GM18499 (cell line): ENCODE measurements around the gene CINP.
"Not testable (repeated sequence)": the region's sequence is repeated elsewhere in the genome, so short reads cannot be mapped to it uniquely, and the experiment has no call there.

Source experiments
- ATAC-seq: cut with Tn5 transposase; IDR thresholded peaks from one replicate; pipeline ENCODE4 v1.9.1; 2021; ENCODE audit warnings: moderate number of reproducible peaks; ENCODE audit not compliant: insufficient read depth, unreplicated experiment

The CINP gene

GRCh38 chr14:102359341-102359740, 3.3 kb downstream of the CINP start:
- ATAC-seq: no peak

- ATAC-seq: no peak
Measured at GRCh38 chr14:102356280-102356679, 6.4 kb downstream of the CINP start.

- ATAC-seq: no peak
Measured at GRCh38 chr14:102353126-102353619, 9.5 kb downstream of the CINP start.

GRCh38 chr14:102352213-102352612, 10.5 kb downstream of the CINP start:
- no peak for ATAC-seq

- ATAC-seq: not testable (repeated sequence)
Measured at GRCh38 chr14:102351593-102351992, 11.1 kb downstream of the CINP start.

- no peak for ATAC-seq
Measured at GRCh38 chr14:102351023-102351422, 11.7 kb downstream of the CINP start.

- no peak for ATAC-seq
Measured at GRCh38 chr14:102348376-102348775, 14.3 kb downstream of the CINP start.

GRCh38 chr14:102346645-102347044, 16.0 kb downstream of the CINP start:
- ATAC-seq: no peak

- ATAC-seq: no peak
Measured at GRCh38 chr14:102345232-102345631, 17.5 kb downstream of the CINP start.

- no peak for ATAC-seq
Measured at GRCh38 chr14:102344485-102344884, 18.2 kb downstream of the CINP start.

GRCh38 chr14:102344084-102344483, 18.6 kb downstream of the CINP start:
- no peak for ATAC-seq

- ATAC-seq: no peak
Measured at GRCh38 chr14:102342238-102342637, 20.5 kb downstream of the CINP start.

- ATAC-seq: no peak
Measured at GRCh38 chr14:102341566-102341965, 21.1 kb downstream of the CINP start.

- no peak for ATAC-seq
Measured at GRCh38 chr14:102338724-102339123, 24.0 kb downstream of the CINP start.

- no peak for ATAC-seq
Measured at GRCh38 chr14:102335163-102335562, 27.5 kb downstream of the CINP start.

GRCh38 chr14:102333795-102334705, 28.6 kb downstream of the CINP start:
- ATAC-seq: no peak

GRCh38 chr14:102333390-102333789, 29.3 kb downstream of the CINP start:
- ATAC-seq: no peak

- ATAC-seq: no peak
Measured at GRCh38 chr14:102330806-102331205, 31.9 kb downstream of the CINP start.

- not testable (repeated sequence) for ATAC-seq
Measured at GRCh38 chr14:102329381-102329780, 33.3 kb downstream of the CINP start.

- ATAC-seq: no peak
Measured at GRCh38 chr14:102326583-102326982, 36.1 kb downstream of the CINP start.

- no peak for ATAC-seq
Measured at GRCh38 chr14:102325791-102326345, 36.8 kb downstream of the CINP start.

- ATAC-seq: no peak
Measured at GRCh38 chr14:102323102-102323501, 39.6 kb downstream of the CINP start.
